Activated B cell treated with CpG ODN at 0.5 μM for 24 hours (primary cell): ENCODE results near the gene SOX3. TPM values are rescaled to one million over a fixed set of nuclear protein-coding genes. Genes with fewer than 3 reads are reported as not detected.

Experiments
- ATAC-seq: fragments of 200-7000 bp; cut with Tn5 transposase; one replicate; pipeline ENCODE4 v1.10.0; 2021; ENCODE audit warnings: low read depth, mild to moderate bottlenecking, moderate library complexity
- CTCF ChIA-PET: fragments of 350-600 bp; sonication (Branson Sonifier 250); formaldehyde crosslinking; loops from one replicate; lab custom pipeline; 2021; ENCODE audit warnings: antibody characterized with exemption; lab: Charles Lee
- POLR2A ChIA-PET: fragments of 350-600 bp; sonication (Branson Sonifier 250); formaldehyde crosslinking; loops from one replicate; lab custom pipeline; 2021; ENCODE audit warnings: antibody characterized with exemption; lab: Charles Lee
- DNase-seq: peaks from one replicate; pipeline ENCODE4 v3.0.0; 2022
- H3K27ac Mint-ChIP-seq: one replicate; pipeline ENCODE4 v1.8.0; 2020; ENCODE audit warnings: mixed read lengths
- H3K27me3 Mint-ChIP-seq: one replicate; pipeline ENCODE4 v1.8.0; 2021; ENCODE audit warnings: mixed read lengths
- H3K36me3 Mint-ChIP-seq: one replicate; pipeline ENCODE4 v1.8.0; 2021; ENCODE audit warnings: low read depth, mixed read lengths
- H3K4me1 Mint-ChIP-seq: one replicate; pipeline ENCODE4 v1.8.0; 2021; ENCODE audit warnings: mixed read lengths
- H3K4me3 Mint-ChIP-seq: one replicate; pipeline ENCODE4 v1.8.0; 2020; ENCODE audit warnings: mild to moderate bottlenecking, mixed read lengths
- H3K9me3 Mint-ChIP-seq: one replicate; pipeline ENCODE4 v1.8.0; 2020; ENCODE audit warnings: mixed read lengths
- CTCF ChIP-seq: fragments of 200-600 bp; IDR thresholded peaks from one replicate; pipeline ENCODE4 v1.8.0; 2022; ENCODE audit warnings: antibody characterized with exemption, mild to moderate bottlenecking
- intact Hi-C: fragments of 100-400 bp; cut with micrococcal nuclease; formaldehyde crosslinking; loops from one replicate; pipeline ENCODE4 v1.15.1; 2024
- total RNA-seq: library from RNA; stranded (reverse); gene quantifications from 2 replicates; pipeline ENCODE4 v1.2.3, GENCODE V29; 2022

The SOX3 gene
- total RNA-seq, 1 donor from 2014 or later = not detected

- ChIA-PET POLR2A (no interaction called here), CTCF (no interaction called here)
- ATAC-seq (no peak), DNase-seq (no peak)
- Mint-ChIP-seq H3K9me3 (no peaks in the 10 kb centered on the region), H3K4me3 (no peak overlapping the region), H3K27me3 (no peaks in the 10 kb centered on the region), H3K4me1 (no peaks in the 10 kb centered on the region), H3K36me3 (no peaks in the 10 kb centered on the region), H3K27ac (no peak overlapping the region)
- intact Hi-C loops = no loop called here
- TF ChIP-seq CTCF = no peak
These were observed 37.7 kb downstream of the SOX3 start for GRCh38 chrX:140467211-140467610.

Other genes with a start within 250 kb of the SOX3 start
- 0.07 TPM in 1 of 2 replicates, not detected in the other for gene LINC00632, start 204.7 kb upstream of the SOX3 start, total RNA-seq